NOMO-1 treated with DMSO at 0.1 percent for 48 hours (cell line): ENCODE data around the gene ATN1.

Experiments used
- DNase-seq: peaks from one replicate; lab custom pipeline; 2025; ENCODE audit not compliant: unreplicated experiment; lab: John Stamatoyannopoulos, UW

ATN1 gene

GRCh38 chr12:6968426-6968825, 40.7 kb downstream of the ATN1 start:
- no peak for DNase-seq

GRCh38 chr12:6970096-6970527, 42.4 kb downstream of the ATN1 start:
- no peak for DNase-seq

GRCh38 chr12:6974180-6974579, 46.4 kb downstream of the ATN1 start:
- no peak for DNase-seq

GRCh38 chr12:6975297-6976032, 47.7 kb downstream of the ATN1 start:
- DNase-seq: no peak

GRCh38 chr12:6977653-6978052, 49.9 kb downstream of the ATN1 start:
- DNase-seq: no peak

- DNase-seq: no peak
Measured at GRCh38 chr12:6978188-6978587, 50.4 kb downstream of the ATN1 start.

- DNase-seq: no peak
Measured at GRCh38 chr12:6978611-6979011, 50.9 kb downstream of the ATN1 start.

- DNase-seq: no peak
Measured at GRCh38 chr12:6979021-6979420, 51.3 kb downstream of the ATN1 start.

- no peak for DNase-seq
Measured at GRCh38 chr12:6979453-6979852, 51.7 kb downstream of the ATN1 start.

- DNase-seq: no peak
Measured at GRCh38 chr12:6980075-6980474, 52.3 kb downstream of the ATN1 start.

GRCh38 chr12:6980740-6981139, 53.0 kb downstream of the ATN1 start:
- no peak for DNase-seq

- no peak for DNase-seq
Measured at GRCh38 chr12:6981152-6982052, 53.6 kb downstream of the ATN1 start.

GRCh38 chr12:6982532-6982931, 54.8 kb downstream of the ATN1 start:
- no peak for DNase-seq

GRCh38 chr12:6987956-6988553, 60.3 kb downstream of the ATN1 start:
- no peak for DNase-seq
